ENCODE data around the gene SELENOO.
"Not testable (repeated sequence)": the region's sequence is repeated elsewhere in the genome, so short reads cannot be mapped to it uniquely, and the experiment has no call there.

SELENOO gene

DNA sequence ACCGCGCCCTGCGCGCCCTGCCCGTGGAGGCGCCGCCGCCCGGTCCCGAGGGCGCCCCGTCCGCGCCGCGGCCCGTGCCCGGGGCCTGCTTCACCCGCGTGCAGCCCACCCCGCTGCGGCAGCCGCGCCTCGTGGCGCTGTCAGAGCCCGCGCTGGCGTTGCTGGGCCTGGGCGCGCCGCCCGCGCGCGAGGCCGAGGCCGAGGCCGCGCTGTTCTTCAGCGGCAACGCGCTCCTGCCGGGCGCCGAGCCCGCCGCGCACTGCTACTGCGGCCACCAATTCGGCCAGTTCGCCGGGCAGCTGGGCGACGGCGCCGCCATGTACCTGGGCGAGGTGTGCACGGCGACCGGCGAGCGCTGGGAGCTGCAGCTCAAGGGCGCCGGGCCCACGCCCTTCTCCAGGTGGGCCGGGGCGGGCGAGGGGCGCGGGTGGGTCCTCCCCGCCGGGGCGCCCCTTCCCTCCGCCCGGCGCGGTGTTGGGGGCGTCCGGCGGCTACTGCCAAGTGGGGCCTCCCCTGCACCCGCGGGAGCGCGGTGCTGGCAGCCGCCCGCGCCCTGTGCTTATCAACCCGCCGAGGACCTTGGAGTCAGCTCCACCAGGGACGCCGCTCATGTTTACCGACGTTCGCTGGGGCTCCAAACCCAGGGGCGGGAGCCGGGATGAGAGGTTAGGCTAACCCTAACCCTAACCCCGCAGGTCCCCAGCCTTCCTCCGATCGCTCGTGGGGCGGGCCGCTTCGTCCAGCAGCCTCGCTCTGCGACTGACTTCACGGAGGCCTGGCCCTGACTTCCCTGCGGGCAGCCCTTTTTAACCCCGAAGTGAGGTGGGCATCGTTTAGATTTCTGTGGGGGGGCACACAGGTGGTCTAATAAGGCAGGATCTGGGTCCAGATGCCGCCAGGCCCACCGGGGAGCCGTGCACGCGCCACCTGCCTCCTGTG is 649 bp downstream of the SELENOO start:
- no peak for DNase-seq

DNA sequence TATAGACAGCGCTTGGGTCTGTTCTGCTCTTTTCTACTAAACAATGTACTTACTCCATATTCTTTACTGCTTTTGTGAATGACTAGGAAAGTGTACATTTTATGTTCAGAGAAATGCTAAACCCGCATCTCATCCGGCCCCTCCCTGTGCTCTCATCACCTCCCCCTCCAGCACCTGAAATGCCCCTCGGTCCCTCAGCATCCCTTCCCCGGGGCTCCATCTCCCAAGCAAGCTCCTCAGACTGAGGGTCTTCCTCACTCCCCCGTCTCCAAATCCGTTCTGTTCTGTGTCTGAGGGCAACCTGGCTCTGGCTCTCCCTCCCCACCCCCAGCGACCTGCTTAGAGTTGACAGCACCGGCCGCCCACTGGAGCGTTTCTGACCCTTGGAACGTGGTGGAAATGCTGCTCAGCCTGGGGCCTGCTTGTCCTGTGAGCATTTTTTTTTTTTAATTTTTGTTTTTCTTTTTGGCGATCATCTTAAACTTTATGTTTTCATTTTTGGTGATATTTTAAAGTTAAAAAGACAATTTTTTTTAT is 1.4 kb downstream of the SELENOO start:
- DNase-seq, result no peak

- no peak for DNase-seq
These were observed 2.5 kb downstream of the SELENOO start for GRCh38 chr22:50203288-50203687.

DNA sequence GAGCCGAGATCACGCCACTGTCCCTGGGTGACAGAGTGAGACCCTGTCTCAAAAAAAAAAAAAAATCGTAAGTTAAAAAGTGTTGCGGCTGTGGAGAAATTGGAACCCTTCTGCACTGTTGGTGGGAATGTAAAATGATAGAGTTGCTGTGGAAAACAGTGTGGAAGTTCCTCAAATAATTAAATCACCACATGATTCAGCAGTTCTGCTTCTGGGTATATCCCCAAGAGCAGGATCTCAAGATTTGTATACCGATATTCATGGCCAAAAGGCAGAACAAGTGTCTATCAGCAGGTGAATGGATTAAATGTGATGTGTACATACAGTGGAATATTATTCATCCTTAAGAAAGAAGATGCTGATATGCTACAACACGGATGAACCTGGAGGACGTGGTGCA is 3.8 kb downstream of the SELENOO start:
- DNase-seq, result no peak

GRCh38 chr22:50204998-50205397 is 4.2 kb downstream of the SELENOO start:
- not testable (repeated sequence) for DNase-seq

- DNase-seq, result no peak
These were observed 5.2 kb downstream of the SELENOO start for GRCh38 chr22:50205781-50206569.

DNA sequence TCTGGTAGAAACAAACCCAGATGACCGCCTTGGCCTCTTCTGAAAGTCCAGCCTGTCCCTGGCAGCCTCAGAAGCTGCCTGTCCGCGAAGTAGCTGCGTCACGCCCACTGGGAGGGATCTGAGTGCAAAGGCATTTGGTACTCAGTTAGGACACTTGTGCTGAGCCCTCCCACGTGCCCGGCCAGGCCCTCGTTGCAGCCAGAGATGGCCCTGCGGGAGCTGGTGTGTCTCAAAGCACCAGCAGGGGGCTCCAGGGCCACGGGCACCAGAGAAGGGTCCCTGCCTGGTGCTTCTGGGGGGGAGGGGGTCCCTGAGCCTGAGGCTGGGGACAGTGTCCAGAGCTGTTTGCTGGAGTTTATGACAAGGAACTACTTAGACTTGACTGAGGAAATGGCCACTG is 5.8 kb downstream of the SELENOO start:
- no peak for DNase-seq

DNA sequence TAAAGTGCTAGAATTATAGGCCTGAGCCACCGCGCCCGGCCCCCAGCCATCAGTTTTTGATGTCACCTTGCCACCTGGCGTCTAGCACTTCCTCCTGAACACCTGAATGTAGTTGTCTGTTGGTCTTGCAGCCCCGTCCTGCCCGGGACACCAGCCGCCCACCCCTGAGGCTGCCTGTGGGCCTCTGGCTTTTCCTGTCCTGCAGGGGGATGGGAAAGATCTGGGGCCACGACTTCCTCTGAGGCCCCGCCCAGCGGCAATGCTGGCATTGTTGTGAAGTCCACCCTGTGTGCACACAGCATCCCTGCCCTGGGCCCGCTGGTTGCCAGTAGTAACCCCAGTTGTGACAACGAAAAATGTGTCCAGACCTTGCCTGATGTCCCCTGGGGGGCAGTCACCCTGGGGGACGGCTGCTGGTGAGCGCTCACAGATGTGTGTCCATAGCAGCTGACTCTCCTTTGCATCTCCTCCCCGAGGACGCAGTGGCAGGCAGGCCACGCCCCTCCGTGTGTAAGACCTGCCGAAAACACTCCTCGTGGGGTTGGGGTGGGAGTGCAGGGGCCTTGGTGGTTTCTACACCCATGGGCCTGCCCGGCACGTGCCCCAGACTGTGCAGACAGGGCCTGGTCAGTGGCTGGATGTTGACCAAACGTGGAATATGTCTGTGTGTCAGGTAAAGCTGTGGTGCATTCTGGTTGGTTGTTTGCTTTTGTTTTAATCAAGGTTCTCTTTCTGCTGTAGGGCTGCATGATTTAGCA is 6.8 kb downstream of the SELENOO start:
- DNase-seq, result no peak

GRCh38 chr22:50208430-50208938 is 7.7 kb downstream of the SELENOO start:
- DNase-seq, result no peak

DNA sequence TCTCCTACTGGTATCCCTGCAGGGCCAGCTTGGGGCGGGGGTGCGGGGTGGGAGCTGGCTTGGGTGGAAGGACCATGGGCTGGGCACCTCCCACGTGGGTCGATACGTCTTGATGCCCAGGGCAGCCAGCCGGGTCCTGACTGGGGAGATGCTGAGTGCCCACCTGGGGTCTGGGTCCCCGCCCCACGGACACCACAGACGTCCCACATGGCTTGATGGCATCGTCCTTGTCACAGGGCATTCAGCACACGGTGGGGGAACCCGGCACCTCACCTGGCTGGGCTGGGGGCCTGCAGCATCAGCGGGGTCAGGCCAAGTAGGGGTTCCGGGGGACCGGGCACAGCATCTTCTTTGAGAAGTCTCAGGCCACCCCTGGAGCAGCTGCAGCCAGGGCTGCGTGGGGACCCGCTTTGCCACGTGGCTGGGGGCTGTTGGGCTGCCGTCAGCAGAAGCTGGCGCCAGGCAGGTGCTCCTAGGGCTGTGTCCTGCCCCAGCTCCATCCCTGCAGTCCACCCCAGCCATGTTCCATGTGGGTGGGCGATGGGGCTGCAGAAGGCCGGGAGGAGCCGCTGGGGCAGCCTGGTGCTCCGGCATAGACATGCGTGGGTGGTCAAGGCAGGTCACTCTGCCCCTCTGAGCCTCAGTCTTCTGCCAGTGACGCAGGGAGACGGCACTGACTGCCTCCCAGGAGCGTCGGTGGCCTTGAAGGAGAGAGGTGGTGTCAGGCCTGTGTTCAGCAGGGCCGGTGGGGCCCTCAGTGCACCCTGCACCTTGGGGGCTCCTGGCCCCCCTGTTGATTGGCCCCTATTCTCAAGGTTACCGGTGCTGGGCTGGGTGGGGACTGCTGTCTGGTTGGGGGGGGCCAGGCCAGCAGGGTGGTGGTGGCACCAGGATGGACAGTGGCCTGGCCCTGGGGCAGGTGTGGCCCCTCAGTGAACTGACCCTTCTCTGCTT is 8.4 kb downstream of the SELENOO start:
- peak; percentile 23 for DNase-seq

- DNase-seq, result peak; percentile 79
These were observed 9.1 kb downstream of the SELENOO start for GRCh38 chr22:50209893-50210292.

DNA sequence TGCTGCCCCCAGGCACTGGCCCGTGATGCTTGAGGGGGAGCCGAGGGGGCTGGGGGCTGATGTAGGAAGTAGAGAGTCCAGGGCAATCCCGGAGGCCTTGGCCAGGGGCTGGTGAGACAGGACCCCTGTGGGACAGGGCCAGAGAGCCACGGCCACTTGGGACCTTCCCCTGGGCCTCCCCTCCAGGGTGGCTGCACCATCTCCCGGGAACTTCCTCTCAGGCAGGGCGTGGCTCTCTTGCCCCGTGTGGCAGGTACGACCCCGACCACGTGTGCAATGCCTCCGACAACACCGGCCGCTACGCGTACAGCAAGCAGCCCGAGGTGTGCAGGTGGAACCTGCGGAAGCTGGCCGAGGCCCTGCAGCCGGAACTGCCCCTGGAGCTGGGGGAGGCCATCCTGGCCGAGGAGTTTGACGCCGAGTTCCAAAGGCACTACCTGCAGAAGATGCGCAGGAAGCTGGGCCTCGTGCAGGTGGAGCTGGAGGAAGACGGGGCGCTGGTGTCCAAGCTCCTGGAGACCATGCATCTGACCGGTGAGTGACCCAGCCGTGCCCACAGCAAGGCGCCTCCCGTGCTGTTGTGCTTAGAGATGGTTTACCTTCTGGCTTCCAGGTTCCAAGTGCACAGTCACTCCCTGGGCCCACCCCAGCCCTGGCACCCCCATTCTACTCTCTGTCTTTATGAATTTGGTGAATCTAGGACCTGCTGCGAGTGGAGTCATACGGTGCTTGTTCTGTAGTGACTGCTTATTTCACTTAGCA is 9.7 kb downstream of the SELENOO start:
- DNase-seq, result no peak

- no peak for DNase-seq
These were observed 10.3 kb downstream of the SELENOO start for GRCh38 chr22:50211147-50211546.

DNA sequence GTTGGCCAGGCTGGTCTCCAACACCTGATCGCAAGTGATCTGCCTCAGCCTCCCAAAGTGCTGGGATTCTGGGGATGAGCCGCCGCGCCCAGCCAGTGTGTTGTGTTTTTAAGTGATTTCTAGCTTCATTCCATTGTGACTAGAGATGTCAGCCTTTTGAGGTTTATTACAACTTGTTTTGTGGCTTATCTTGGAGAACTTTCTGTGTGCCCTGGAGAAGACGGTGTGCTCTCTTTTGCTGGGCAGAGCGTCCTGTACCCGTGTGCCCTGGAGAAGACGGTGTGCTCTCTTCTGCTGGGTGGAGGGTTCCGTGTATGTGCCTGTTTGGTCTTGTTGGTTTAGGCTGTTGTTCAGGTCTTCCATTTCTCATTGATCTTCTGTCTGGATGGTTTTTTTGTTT is 12.5 kb downstream of the SELENOO start:
- no peak for DNase-seq

GRCh38 chr22:50215297-50216054 is 14.7 kb downstream of the SELENOO start:
- no peak for DNase-seq

- DNase-seq, result no peak
These were observed 15.4 kb downstream of the SELENOO start for GRCh38 chr22:50216055-50216683.

DNA sequence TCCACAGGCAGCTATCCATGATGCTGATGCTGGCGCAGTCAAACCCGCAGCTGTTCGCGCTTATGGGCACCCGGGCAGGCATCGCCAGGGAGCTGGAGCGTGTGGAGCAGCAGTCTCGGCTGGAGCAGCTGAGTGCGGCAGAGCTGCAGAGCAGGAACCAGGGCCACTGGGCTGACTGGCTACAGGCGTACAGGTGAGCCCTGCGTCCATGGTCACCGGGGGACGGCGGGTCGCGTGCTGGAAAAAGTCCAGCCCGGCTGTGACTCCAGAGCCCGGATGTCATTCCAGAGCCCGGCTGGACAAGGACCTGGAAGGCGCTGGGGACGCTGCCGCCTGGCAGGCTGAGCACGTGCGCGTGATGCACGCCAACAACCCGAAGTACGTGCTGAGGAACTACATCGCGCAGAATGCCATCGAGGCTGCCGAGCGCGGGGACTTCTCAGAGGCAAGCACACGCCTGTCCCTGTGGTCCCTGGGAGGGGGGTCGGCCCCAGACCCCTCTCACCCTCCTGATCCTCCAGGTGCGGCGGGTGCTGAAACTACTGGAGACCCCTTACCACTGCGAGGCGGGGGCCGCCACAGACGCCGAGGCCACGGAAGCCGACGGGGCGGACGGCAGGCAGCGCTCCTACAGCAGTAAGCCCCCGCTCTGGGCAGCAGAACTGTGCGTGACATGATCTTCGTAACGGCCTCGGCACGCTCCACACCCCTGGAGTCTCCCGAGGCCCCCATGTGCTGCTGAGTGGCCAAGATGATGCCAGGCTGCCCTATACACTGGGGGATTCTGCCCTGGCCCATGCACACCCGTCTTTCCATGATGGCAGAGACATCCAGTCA is 16.1 kb downstream of the SELENOO start:
- no peak for DNase-seq

DNA sequence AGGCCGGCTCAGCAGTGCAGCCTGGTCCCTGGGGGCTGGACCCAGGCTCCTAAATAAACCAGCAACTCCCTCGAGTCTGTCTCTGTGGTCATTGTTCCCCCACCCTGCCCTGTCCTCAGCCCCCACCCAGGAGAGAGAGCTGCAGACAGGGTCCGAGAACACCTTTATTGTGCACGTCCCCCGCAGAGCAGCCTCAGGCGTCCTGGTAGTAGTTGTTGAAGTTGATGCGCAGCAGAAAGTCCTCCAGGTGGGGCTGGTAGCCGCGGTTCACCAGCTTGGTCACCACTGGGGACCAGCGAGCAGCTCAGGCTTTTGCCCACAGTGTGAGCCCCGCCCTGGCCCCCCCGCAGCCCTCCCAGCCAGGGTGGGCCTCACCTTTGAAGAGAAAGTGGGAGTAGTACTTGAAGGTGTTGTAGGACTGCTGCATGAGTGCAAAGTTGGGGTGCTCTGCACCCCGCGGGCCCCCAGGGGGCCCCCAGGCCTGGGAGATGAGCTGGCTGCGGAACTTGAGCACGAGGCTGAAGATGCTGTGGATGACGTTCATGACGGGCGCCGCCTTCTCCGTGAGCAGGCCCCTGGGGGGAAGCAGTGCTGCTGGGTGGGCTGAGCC is 16.8 kb downstream of the SELENOO start:
- no peak for DNase-seq

Measured in stimulated activated CD8-positive, alpha-beta memory T cell treated with anti-CD3 and anti-CD28 coated beads, Interleukin-4, amount 100 ng/mL, for 48 hours (primary cell).